ENCODE data around the gene FGF2. TPM values are rescaled to one million over a fixed set of nuclear protein-coding genes. Genes with fewer than 3 reads are reported as not detected.

The FGF2 gene
- total RNA-seq, 1 donor from 2014 or later, result 4.1 TPM

DNA sequence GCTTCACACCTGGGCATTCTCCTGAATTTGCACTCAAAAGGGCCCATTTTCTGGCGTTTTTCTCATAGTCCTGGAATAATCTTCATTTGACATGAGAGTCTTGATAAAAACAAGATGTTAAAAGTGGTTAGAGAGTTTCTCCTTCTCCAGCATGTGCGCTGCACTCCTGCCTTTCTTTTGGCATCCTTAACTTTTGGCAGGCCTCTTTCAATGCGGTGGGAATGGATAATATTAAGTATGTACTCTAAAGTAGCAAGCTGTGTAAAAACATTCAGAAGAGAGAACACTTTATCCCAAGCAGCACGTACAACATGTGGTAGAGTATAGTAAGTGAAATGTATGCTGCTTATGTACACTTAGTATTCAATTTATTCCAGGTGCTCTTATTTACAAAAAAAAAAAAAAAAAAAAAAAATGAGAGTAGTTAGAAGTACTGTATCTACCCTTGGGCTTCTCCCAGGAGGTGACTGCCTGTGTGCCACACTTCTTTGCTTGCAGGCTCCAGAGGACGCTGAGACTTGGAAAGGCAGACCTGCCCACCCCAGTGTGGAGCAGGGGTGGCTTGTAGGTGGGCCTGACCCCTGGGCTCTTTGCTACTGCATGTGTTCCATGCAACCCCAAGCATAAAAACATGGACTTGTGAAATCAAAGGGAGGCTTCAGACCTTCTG lies 3.9 kb downstream of the FGF2 start:
- Histone ChIP-seq H3K4me1 (peaks cover 28% of the 10 kb centered on the region), H3K9me3 (replicated peaks) (no peaks in the 10 kb centered on the region), H3K36me3 (no peaks in the 10 kb centered on the region), H3K27me3 (ENCODE audit: low read depth) (no peaks in the 10 kb centered on the region), H3K4me3 (no peak overlapping the region), H3K27ac (replicated peaks) (no peak overlapping the region)
- TF ChIP-seq, protein P1, sequence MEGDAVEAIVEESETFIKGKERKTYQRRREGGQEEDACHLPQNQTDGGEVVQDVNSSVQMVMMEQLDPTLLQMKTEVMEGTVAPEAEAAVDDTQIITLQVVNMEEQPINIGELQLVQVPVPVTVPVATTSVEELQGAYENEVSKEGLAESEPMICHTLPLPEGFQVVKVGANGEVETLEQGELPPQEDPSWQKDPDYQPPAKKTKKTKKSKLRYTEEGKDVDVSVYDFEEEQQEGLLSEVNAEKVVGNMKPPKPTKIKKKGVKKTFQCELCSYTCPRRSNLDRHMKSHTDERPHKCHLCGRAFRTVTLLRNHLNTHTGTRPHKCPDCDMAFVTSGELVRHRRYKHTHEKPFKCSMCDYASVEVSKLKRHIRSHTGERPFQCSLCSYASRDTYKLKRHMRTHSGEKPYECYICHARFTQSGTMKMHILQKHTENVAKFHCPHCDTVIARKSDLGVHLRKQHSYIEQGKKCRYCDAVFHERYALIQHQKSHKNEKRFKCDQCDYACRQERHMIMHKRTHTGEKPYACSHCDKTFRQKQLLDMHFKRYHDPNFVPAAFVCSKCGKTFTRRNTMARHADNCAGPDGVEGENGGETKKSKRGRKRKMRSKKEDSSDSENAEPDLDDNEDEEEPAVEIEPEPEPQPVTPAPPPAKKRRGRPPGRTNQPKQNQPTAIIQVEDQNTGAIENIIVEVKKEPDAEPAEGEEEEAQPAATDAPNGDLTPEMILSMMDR (IDR thresholded peaks at IDR 0.05; ENCODE audit: borderline replicate concordance), result no peak
- no peak for DNase-seq
- intact Hi-C loops (cut with micrococcal nuclease), result no loop called here

DNA sequence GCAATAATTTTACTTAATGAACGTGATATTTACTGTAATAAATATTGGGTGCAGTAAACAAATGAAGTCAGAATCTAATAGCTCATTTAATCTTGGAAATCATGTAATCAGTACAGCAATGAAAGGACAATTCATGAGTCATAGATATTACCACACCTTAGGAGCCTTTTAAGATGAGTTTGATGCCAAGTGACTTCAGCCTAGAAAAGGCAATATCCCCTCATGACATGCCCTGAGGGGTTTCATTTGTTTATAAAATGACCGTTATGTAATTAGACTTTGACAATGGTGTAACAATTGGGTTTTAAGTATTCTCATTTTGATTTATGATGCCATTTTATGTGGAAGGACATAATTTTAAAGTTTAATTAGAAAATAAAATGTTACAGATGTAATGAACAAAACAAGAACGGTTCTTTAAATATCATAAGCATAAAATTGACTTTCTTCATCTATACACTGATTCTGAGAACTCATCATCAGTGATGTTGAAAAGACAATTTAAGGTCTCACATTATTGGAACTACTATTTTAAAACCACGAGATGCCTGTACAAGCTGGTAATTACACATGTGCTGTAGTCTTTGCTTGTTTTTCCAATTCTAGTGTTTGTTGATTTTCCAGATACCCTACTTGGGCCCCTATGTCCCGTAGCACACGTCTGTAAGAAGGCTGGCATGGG lies 5.0 kb downstream of the FGF2 start:
- DNase-seq, result no peak
- TF ChIP-seq, protein P1 (IDR thresholded peaks at IDR 0.05; ENCODE audit: borderline replicate concordance), result no peak
- no peaks in the 10 kb centered on the region for H3K9me3 ChIP-seq (replicated peaks)
- no peaks in the 10 kb centered on the region for H3K27me3 ChIP-seq (ENCODE audit: low read depth)
- no peak overlapping the region for H3K4me3 ChIP-seq
- no peak overlapping the region for H3K27ac ChIP-seq (replicated peaks)
- peaks cover 21% of the 10 kb centered on the region for H3K4me1 ChIP-seq
- no peaks in the 10 kb centered on the region for H3K36me3 ChIP-seq
- intact Hi-C loops (cut with micrococcal nuclease), result no loop called here

DNA sequence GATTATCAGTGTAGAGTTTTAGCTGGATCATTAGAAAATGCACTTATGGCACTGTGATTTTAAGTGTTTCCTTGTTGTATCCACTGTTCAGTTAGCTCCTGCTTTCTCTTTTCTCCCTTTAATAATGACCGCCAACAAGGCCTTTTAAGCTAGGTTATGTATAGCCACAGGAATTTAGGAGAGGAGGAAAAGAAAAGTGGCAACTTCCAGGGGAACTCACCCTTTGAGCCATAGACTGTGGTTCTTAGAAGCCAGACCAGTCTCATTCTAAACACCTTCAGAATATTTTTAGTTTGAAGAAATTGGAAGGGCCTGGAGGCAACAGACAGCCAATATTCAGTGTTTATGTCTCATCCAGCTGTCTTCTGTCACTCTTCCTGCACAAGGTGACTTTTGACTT lies 6.1 kb downstream of the FGF2 start:
- H3K27ac ChIP-seq (replicated peaks), result no peak overlapping the region
- no peak overlapping the region for H3K4me3 ChIP-seq
- H3K27me3 ChIP-seq (ENCODE audit: low read depth), result no peaks in the 10 kb centered on the region
- H3K9me3 ChIP-seq (replicated peaks), result no peaks in the 10 kb centered on the region
- no peaks in the 10 kb centered on the region for H3K36me3 ChIP-seq
- H3K4me1 ChIP-seq, result peaks cover 13% of the 10 kb centered on the region
- intact Hi-C loops (cut with micrococcal nuclease), result no loop called here
- TF ChIP-seq, protein P1 (IDR thresholded peaks at IDR 0.05; ENCODE audit: borderline replicate concordance), result no peak
- DNase-seq, result no peak

DNA sequence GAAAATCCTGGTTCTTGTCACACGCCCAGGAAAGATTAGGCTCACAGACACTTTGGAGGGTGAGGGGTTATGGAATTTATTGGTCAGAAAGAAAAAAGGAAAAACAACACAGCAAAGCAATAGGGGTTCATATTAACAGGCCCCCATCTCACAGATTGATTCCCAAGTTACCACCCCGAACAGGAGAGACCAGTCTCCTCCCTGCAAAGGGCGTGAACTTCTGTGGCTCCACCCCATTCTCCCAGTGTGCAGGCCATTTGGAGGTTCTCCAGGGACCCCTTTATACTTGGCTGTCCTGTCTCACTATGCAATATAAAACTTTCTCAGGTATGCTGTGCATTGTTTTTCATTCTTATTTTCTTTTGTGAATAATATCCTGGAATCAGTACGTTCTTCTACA lies 7.4 kb downstream of the FGF2 start:
- peaks cover 3% of the 10 kb centered on the region for H3K4me1 ChIP-seq
- no peak for DNase-seq
- no peaks in the 10 kb centered on the region for H3K9me3 ChIP-seq (replicated peaks)
- peaks cover 4% of the 10 kb centered on the region for H3K36me3 ChIP-seq
- TF ChIP-seq, protein P1 (IDR thresholded peaks at IDR 0.05; ENCODE audit: borderline replicate concordance), result no peak
- no peak overlapping the region for H3K27ac ChIP-seq (replicated peaks)
- intact Hi-C loops (cut with micrococcal nuclease), result no loop called here
- no peak overlapping the region for H3K4me3 ChIP-seq
- no peaks in the 10 kb centered on the region for H3K27me3 ChIP-seq (ENCODE audit: low read depth)

DNA sequence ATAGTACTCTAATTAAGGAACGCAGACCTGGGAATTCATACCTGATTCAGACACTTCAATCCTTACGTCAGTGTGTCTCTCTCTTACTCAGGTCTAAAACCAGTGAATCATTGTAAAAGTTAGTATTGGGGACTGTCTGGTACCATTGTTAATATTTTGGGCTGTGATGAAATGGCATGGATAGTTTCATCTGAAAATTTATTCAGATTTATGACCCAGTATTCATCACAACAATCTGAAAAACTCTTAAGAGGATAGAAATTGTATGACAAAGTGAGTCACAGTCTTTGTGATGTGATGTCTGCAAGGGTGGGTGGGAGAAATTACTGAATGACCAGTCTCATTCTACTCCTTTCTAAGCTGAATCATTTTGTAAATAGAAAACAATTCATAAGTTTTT lies 10.3 kb downstream of the FGF2 start:
- Histone ChIP-seq H3K4me3 (no peak overlapping the region), H3K27me3 (ENCODE audit: low read depth) (no peaks in the 10 kb centered on the region), H3K4me1 (peaks cover 19% of the 10 kb centered on the region), H3K9me3 (replicated peaks) (no peaks in the 10 kb centered on the region), H3K27ac (replicated peaks) (no peak overlapping the region), H3K36me3 (peaks cover 10% of the 10 kb centered on the region)
- intact Hi-C loops (cut with micrococcal nuclease), result no loop called here
- TF ChIP-seq, protein P1 (IDR thresholded peaks at IDR 0.05; ENCODE audit: borderline replicate concordance), result no peak
- no peak for DNase-seq

Measured in left ventricle myocardium inferior (tissue), 1 donor.